GM19467 (cell line): ENCODE measurements around the gene POMT2.
"Not testable (repeated sequence)": the region's sequence is repeated elsewhere in the genome, so short reads cannot be mapped to it uniquely, and the experiment has no call there.

Experiments
- ATAC-seq: cut with Tn5 transposase; IDR thresholded peaks from one replicate; pipeline ENCODE4 v1.9.1; 2021; ENCODE audit warnings: mild to moderate bottlenecking, moderate library complexity; ENCODE audit not compliant: unreplicated experiment

POMT2 gene

DNA sequence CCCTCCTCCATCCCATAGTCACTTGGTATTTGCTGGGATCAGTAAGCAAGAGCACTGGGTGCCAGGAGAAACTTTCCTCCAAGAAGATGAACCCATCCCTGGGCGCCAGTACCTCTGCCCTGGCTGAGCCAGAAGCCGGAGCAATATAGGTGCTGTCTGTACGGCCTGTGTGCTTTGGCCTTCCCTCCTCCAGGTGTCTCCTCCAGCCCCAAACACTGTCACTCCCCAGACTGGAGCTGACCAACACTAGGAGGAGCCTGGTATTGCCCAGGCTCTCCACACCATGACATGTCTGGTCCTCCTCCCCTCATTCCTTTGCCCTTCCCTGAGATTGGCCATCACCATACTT lies 5.0 kb upstream of the POMT2 start:
- no peak for ATAC-seq

DNA sequence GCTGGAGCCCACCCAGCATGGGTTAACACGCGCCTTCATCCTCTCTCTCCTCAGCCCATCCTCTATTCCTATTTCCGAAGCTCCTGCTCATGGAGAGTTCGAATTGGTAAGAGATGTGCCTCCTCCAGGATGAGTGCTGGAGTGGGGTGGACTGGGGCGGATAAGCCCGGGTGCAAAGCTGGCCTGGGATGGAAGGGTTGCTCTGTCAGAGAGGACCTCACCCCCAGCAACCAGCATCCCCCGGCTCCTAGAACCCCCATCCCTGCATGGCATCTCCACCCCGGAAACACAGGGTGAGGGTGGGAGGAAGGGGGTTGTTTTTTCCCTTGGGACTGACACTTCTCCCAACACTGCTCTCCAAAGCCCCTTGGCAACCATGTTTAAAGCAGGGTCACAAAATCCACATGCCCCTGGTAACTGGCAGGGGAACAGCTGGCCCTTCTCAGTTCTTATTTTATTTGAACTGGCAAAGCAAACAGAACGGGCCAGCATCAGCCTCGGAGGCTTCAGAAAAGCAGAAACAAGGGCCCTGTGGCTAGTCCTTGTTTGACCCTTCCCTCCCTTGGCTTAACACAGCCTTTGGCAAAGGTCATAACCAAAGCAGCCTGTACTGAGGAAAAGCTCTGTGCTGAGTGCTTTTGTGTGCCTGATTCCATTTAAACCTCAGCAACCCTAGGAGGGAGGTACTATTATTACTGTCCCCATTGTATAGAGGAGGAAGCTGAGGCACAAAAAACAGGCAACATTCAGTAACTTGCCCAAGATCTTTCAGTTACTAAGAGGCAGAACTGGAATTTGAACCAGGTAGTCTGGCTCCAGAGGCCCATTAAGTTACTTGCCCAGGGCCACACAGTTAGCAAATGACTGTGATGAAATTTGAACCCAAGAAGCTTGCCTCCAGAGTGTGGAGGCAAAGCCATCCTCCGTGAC lies 4.4 kb upstream of the POMT2 start:
- no peak for ATAC-seq

DNA sequence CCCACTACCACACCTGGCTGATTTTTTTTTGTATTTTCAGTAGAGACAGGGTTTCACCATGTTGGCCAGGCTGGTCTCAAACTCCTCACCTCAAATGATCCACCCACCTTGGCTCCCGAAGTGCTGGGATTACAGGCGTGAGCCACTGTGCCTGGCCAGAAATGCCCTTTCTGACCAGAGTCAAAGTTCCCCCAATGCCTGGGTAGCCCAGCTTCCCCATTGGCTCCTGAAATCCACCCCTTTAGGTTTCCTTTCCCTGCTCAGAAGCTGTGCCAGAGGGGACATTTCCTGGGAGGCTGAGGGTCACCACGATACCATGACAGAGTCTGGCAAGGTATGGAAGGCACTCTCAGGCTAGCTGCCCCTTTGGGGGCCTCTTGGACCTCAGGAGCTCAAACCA lies 3.6 kb upstream of the POMT2 start:
- no peak for ATAC-seq

DNA sequence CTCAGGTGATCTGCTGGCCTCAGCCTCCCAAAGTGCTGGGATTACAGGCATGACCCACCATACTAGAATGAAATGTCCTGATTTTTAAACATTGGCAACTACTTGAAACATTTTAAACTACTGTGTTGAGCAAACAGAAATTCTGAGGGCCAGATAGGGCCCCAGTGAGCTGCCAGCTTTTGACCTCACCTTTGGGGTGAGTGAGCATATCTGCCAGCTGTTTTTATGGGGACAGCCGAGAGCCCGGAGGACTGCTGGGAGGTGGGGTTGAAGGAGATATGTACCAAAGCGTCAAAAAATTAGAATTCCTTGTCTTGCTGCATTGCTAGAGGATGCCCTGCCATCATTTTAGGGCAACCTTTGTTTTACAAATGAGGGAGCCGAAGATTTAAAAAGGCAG lies 2.9 kb upstream of the POMT2 start:
- ATAC-seq: no peak

DNA sequence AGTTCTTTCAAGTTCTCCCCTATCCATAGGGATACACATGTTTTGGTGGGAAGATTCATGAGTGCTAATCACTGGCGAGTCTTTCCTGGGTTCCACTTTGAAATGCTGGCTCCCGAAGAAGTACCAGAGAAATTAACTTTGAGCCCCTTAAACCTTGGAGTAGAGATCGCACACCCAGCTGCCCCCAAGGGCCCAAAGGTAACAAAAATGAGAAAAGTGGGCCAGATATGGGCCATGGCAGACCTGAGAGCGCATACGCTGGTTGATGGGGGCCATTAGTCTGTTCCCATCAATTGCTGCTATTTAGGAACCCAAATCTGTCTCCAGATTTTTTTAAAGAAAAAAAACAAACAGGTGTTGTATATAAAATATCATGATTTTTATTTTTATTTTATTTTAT lies 2.3 kb upstream of the POMT2 start:
- no peak for ATAC-seq

DNA sequence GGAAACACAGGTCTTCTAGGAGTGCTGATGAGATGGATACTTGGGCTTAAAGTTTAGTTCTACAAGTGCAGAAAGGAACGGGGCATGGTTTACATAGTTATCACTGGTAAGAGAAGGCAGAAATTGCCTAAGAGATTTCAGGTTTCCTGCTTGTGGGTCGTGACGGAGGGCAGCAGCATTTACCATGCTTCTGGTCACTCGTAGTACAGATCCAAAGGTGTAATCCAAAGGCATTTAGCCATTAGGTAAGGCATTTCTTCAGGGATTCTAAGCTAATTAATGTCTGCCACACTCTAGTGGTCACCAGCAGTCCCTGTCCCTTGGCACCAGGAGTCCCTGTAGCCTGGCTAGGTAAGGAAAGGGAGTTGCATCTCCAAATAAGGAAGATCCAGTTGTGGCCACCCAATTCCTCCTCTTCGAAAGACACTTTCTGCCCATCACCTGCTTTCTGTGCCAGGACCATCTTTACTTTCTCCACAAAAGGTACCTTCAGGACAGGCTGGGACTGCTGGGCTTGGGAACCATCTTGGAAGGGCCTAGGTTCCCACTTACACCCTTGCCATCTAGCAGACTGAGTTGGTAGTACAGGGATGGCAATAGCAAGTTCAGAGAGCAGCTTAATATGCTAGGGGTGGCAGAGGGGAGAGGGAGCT lies 1.7 kb upstream of the POMT2 start:
- no peak for ATAC-seq

DNA sequence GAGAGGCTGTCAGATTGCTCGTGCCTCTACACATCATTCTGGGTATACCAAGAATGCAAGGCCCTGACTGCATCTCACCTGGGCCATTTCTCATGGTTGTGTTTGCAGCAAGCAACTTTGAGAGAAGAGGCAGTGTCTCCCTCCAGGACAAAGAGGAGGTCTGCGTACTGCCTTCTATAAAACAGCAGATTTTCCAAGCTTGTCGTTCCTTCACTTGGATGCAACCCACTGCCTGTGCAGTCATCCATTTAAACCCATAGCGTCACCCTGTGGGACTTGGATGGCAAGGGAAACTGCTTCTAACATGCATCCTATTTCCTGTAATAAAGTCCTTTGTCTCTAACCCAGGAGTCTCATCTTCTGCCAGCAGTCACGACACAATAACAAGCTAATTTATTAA lies 1.3 kb downstream of the POMT2 start:
- no peak for ATAC-seq

DNA sequence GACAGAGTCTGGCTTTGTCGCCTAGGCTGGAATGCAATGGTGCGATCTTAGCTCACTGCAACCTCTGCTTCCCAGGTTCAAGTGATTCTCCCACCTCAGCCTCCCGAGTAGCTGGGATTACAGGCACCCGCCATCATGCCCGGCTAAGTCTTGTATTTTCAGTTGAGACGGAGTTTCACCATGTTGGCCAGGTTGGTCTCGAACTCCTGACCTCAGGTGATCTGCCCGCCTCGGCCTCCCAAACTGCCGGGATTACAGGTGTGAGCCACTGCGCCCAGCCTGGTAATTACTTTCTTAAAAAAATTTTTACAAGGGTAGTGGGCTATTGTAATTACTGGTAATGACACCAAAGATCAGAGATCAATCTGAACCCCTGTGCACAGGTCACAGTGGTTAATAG lies 1.9 kb downstream of the POMT2 start:
- ATAC-seq: not testable (repeated sequence)

DNA sequence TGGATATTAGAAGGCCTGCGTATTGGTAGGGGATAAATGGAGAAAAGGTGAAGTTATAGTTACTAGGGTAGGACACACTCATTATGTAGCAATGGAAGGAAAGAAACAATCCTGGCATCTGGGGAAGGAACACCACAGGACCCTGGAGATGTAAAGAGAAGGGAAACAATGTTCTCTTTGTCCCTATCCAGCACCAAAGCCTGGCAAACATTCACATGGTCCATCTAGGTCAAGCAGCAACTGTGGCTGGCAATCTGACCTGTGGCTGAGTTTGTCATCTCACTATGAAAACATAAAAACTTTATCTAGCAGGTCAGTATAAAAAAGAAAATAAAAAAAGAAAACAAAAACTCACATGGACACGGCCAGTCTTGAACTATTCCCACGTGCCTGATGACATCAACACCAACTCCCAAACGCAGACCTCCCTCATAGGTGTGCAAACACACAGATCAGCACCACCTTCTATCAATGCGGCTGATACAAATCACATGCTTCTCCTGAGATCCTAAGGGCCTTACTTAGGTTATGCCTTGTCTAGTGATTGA lies 2.6 kb downstream of the POMT2 start:
- ATAC-seq: no peak

DNA sequence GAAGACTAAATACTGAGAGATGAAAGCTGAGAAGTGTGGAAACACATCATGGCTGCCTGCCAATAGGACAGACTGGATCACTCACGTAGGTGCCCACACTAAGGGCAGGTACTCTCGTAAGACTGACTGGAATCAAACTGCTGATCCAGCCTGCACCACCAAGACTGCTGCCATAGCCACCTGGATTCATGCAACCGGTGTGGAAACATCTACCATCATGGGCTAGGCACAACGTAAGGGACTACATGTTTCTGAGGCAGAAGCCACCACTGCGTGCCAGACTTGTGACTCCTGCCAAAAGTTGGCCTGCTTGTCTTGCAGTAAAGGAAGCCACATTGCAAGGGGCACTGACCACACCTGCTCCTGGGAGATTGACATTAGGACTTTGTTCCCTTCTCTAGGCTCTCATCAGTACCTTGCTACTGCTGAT lies 3.8 kb downstream of the POMT2 start:
- ATAC-seq: no peak

DNA sequence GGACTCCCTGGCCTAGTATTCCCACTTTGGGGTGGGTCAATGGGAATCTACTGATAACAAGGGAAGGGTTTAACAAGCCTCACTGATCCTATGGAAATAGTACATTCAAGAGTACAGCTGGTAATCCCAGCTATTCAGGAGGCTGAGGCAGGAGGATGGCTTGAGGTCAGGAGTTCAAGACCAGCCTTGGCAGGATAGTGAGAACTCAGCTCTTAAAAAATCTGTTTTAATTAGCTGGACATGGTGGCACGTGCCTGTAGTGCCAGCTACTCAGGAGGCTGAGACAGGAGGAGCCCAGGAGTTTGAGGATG lies 4.5 kb downstream of the POMT2 start:
- no peak for ATAC-seq

DNA sequence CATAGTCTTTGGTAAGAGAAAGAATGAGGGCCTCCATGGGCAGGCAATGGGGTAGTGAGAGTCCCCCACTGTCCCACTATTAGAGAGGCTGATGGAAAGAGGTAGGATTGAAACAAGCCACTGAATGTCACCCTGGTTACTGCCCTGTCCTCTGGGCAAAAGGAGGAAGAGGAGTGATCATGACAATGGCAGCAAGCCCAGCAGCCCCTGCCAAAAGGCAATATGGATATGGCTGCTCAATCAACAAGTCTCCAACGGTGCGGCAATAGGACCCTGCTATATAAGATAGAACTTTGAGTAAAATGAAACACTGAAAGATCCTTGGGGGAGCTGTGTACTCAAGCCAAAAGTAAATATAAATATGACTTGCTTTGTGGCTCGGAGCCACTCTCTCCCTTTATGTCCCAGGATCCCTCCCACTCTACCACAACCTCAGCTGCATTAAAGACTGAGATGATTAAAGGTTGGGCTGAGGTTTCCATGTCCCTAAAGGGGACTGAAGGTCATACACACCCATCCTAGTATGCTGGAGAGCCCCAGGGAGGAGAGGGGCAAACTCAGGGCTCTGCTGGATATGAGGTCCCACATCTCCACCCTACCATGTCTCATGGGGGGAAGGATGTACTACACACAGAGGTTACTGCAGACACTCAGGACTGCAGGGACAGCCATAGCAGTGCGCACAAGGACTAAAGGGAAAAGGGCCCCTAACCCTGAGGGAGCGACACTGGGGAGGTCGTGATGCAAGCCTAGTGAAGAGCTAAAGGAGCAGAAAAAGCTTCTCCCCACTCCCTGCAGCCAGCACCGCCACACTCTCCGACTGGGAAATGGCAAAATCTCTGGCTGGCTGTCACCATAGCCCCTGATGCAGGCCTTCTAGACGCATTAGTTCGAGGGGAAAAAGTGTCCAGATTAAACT lies 5.9 kb downstream of the POMT2 start:
- ATAC-seq: no peak

DNA sequence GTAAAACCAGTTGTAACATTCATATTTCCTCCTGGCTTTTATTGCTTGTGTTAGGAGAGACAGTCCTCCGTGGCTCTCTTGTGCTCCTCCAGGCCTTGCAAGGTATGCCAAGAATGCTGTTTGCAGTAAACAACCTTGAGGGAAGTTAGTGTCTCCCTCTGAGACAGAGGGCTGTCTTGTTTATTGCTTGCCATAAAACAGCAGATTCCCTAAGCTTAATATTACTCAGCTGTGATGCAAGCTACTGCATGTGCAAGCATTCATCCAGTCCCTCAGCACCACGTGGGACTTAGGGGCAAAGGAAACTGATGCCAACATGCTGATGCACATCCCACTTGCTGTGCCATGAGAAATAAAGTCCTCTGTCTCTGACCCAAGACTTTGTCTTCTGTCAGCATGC lies 6.6 kb downstream of the POMT2 start:
- no peak for ATAC-seq

DNA sequence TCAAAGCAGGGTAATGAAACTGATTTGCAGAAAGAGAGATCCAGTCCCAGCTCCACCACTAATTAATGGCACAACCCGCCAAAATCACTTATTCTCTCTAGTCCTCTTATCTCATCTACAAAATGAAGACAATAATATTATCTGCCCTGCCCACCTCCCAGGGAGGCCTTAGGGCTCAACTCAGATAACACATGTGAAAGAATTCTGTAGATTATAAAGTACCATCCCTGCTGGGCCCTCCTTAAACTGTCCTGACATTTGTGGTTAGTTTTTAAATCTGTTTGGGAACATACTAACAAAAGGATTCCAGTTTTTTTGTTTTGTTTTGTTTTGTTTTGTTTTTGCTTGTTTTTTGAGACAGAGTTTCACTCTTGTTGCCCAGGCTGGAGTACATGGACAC lies 7.3 kb downstream of the POMT2 start:
- ATAC-seq: no peak

DNA sequence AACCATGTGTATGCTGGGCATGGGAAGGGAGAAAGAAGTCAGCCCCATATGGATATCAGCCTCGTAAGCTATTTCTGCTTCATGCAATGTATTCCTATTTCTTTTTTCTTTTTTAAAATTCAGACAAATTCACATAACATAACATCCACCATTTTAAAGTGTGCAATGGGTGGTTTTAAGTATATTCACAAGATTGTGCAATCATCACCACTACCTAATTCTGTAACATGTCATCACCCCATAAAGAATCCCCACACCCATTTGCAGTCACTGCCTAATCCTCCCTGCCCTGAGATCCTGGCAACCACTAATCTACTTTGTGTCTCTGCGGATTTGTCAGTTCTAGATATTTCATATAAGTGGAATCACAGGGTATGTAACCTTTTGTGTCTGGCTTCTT lies 9.5 kb downstream of the POMT2 start:
- no peak for ATAC-seq

DNA sequence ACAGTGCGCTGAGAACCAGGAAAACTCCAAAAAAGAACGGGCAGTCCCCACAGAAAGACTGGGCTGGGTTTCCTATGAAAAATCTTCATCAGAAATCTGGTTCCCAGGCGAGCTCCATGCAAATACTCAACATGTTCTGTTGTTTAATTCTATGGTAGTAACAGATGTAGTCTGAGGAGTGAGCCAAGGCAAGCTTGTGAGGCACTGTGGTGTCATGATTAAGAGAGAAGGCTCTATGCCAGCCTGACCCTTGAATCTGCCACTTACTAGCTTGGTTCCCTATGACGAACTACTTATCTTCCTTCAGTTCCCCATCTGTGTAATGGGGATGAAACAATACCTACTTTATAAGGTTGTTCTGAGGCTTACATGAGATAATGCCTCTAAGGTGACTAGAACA lies 10.7 kb downstream of the POMT2 start:
- ATAC-seq: no peak

DNA sequence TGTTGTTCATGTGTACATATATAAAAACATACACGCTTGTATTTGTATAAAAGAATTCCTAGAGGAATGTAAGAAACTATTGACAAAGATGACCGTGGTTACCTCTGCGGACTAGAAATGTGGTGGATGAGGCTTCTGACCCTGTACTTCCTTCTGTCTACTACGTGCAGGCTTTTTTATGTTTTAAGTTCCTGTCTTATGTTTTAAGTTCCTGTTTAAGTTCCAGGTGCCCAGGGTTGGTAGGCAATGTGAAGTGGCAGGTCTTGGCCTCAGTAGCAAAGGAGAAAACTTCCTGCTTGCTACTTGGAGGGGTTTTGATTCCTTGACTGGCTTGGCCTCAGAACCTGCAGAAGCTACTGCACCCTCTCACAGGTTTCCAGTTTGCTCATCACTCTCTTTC lies 11.6 kb downstream of the POMT2 start:
- no peak for ATAC-seq

DNA sequence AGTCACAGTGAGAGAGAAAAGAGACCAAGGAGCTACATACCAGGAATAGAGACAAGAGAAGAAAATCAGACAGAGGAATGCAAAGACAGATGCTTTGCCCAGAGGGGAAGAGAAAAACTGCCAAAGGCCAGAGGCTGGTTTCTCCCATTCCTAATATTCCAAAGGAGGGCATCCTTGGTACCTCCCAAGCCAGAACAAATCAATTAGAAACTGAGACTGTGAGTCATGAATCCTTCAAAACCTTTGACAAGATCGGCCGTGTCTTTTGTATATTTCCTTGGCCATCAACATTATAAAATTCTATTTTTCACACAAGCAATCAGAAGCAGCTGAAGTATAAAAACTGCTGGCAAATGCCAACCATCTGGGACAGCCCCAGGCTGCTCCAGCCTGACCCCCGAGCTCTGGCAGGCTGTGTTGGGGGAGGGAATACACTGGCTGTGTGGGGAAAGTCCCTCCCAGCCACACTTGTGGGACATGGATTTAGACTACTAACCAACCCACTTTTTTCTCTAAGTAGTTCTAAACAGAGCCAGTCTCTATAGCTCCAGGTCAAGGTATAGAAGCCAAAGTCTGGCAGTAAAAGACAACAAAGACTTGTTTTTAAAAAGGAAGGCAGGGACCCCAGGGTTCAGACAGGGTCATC lies 13.7 kb downstream of the POMT2 start:
- ATAC-seq: no peak

DNA sequence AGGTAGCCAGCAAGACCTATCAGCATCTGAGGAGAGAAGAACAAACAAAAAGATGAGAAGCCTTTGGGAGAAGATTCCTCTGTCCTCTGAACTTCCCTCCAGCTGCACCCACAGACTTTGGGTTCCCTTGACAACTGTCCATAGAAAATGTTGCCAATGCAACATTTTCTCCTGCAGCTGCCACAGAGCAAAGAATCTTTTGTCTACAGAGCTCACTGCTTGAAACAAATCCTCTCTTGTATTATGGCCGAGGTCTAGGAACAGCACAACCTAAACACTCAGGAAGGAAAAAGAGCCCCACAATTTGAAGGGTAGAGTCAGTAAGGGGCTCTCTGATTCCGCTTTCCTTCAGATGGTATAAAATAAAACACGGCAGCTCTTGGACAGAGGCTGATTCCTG lies 14.3 kb downstream of the POMT2 start:
- ATAC-seq: no peak

DNA sequence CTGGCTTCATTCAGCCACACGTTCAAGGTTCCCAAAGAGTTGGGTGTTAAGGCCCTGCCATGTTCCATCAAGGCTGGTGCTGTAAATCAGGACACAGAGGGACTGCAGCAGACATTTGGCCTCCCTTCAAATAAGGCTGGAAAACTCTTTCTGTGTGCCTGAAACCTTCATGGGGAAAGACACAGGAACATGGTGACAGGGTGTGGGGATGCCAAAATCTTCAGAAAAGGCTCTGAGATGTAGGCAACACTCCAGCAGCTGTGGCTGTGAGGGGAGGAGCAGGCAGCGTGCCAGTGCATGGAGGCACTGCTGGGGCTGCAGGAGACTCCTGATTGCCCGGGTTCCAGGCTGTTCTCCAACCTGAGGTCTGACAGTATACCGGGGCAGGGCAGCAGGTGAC lies 15.0 kb downstream of the POMT2 start:
- no peak for ATAC-seq
